Middle frontal gyrus (tissue), 1 donor: Measurements from ENCODE around the gene CDH4.
"Not testable (repeated sequence)": the region's sequence is repeated elsewhere in the genome, so short reads cannot be mapped to it uniquely, and the experiment has no call there.

Experiments
- DNase-seq: peaks from one replicate; pipeline ENCODE4 v3.0.0-alpha.2; 2015; ENCODE audit warnings: low spot score; ENCODE audit errors: extremely low spot score

Gene CDH4

DNA sequence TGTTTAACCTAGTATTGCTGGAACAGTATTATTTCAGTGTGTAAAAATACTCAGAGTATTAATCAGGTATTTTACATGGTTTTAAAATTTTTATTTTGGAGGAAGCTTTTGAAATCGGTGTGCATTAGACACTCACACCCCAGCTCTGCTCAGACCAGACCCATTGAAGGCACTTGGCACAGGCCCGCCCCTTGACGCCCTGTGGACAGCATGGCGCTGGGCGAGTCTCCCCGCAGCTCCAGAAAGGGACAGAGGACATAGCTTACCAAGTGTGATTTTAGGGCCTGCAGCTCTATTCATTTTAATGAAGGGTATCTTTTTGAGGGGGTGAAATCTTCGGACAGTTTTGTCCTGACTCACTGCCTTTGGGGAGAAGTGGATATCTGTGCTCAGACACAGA lies 164.5 kb downstream of the CDH4 start:
- DNase-seq, result no peak

GRCh38 chr20:61417221-61417941 lies 165.3 kb downstream of the CDH4 start:
- no peak for DNase-seq

- DNase-seq, result no peak
These were observed 166.9 kb downstream of the CDH4 start for GRCh38 chr20:61419010-61419409.

- DNase-seq, result no peak
These were observed 167.4 kb downstream of the CDH4 start for GRCh38 chr20:61419501-61419900.

DNA sequence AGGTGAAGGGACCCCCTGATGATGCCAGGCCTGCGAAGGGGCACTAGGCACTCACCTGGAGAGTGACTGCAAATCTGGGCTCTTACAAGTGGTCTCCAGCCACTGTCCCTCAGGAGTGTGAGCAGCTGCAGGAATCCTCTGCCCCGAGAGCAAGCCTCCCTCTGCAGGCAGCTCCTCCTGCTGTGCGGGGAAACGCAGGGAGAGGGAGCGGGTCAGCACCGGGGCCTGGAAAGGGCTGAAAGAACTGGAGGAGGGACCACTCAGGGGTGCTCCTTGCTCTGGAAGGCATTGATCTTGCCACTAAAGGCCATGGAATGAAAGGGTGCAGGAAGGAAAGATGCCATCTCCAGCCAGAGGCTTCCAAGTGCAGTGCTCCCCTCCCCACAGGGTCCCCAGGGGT lies 168.0 kb downstream of the CDH4 start:
- DNase-seq, result no peak

DNA sequence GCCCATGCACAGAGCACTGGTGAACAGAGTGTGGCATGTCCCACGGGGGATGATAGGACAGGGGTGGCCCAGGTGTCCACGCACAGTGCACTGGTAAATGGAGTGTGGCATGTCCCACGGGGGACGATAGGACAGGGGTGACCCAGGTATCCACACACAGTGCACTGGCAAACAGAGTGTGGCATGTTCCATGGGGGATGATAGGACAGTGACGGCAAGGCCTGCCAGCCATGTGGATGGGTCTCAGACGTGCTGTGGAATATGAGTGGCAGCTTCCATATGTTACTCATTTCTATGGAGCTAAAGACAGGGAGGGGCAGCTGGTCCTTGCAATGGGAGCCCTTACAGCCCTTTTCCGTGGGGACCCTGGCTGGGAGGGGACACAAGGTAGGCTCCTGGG lies 168.7 kb downstream of the CDH4 start:
- DNase-seq, result no peak

DNA sequence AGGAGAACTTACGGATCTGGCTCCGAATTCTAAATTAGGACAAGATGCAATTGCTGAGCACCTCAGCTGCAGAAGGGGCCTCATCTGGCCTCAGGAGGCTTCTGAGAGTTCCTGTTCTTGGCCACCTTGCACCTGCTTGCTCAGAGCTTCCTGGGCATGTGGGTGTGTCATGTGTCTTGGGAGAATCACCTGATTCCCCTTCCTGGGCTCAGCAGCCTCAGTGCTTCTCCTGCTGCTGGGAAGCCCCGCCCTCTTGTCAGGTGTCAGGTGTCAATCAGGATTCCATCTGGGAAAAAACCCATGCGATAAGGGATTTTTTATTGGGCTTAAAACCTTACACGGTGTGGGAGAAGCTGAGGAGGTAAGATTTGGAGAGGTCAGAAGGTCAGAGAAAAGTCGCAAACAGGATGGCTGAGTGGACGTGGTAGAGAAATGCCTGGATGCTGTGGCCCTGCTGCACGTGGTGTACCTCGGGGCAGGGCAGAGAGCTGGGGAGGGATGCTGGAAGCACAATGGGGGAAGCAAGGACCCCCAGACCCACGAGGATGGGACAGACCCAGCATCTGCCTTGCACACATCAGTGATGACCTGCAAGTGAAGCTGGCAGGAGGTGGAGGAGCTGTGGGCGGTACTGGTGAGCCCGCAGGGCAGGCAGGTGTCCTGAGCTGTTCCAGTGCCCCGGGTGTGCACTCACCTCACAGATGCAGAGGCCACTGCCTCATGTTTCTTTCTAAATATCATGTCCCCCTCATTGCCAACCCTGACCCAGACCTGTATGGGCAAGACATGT lies 170.8 kb downstream of the CDH4 start:
- DNase-seq, result no peak

- no peak for DNase-seq
These were observed 172.1 kb downstream of the CDH4 start for GRCh38 chr20:61424011-61424627.

DNA sequence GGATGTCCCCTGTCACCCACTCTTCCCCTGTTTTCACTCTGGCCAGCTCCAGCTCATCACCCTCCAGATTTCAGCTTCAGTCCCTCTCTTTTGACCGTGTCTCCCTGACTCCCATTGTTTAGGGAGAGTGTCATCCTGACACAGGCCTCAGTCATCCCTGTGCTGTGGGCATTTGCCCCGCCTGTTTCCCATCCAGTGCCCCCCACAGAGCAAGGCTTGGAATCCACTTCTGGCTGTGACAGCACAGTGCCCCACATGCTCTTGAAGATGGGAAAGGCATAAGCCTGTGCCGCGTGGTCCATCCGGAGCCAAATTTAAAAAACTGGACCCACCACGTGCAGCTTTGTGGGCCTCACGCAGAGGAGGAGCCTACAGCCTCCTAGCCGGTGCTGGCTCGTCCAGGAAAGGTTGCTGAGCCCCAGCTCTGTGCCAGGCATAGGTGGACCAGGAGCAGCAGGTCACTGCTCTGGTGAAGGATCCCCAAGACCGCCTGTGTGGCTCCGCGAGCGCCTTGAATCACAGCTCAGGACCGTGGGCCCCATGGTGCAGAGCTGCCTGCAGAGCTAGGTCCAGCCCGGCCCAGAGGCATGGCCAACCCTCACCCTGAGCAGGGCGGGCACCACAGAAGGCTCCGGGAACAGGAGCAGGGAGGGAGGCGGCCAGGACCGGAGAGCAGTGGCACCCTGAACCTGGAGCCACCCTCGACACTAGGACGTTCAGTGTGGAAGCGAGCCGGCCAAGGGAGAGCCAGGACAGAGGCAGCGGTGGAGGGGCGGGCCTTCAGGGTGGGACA lies 172.8 kb downstream of the CDH4 start:
- no peak for DNase-seq

GRCh38 chr20:61425541-61425991 lies 173.5 kb downstream of the CDH4 start:
- DNase-seq, result not testable (repeated sequence)

- no peak for DNase-seq
These were observed 174.3 kb downstream of the CDH4 start for GRCh38 chr20:61426352-61426751.

DNA sequence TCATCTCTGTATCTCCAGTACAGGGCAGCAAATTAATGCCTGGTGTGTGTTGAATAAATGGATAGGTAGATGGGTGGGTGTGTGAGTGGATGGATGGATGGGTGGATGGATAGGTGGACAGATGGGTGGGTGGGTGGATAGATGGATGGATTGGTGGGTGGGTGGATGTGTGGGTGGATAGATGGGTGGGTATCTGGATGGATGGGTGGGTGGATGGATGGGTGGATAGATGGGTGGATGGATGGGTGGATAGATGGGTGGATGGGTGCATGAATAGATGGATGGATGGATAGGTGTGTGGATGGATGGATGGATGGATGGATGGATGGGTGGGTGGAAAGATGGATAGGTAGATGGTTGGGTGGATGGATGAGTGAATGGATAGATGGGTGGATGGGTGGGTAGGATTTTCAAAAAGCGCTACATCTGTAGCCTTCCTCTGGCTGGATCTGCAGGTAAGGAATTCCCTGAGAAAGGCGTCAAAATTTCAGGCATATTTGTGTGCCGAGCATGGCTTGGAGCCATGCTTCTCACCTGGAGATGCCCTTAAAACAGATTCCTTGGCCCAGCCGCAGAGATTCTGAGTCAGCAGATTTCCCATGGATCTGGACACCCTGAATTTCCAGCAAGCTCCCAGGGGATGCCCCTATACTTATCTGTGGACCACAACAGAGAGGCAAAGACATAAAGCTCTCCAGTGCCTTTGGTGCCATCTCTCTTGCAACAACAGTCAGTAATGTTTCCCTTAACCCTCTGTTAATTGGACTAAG lies 177.6 kb downstream of the CDH4 start:
- DNase-seq, result no peak

- no peak for DNase-seq
These were observed 178.2 kb downstream of the CDH4 start for GRCh38 chr20:61430228-61430624.

DNA sequence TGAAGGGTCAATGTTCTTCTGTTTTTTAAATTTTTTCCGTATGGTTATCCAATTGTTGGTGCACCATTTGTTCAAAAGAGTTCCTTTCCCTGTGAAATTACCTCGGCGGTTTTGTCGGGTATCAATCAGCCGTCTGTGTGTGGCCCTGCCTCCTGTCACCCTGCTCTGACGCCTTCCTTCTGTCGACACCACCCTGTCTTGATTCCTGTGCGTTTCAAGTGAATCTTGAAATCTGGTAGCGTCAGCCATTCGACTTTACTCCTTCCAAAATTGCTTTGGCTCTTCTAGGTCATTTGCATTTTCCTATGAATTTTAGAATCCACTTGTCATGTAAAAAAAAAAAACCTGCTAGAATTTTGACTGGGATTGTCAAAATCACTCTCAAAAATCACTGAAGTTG lies 181.1 kb downstream of the CDH4 start:
- no peak for DNase-seq

- no peak for DNase-seq
These were observed 181.8 kb downstream of the CDH4 start for GRCh38 chr20:61433816-61434215.

DNA sequence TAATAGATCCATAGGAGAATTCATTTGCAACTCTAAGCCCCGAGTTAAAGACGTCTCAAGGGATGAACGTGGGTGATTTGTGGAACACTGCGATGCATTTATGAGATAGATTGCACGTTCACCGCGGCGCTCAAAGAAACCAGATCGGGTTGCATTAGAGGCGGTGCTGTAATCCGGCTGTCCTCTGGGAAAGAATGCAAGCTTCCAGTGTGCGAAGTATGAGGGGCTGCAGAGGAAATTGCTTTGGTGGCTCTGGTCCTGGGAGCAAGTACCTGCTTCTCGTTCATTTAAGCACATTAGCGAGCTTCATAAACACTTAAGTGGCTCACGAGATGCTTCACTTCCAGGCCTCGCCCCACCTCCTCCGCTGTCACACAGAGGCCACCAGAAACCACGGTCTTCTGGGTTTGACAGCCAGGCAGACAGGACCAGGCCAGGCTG lies 182.3 kb downstream of the CDH4 start:
- no peak for DNase-seq

GRCh38 chr20:61435184-61435822 lies 183.2 kb downstream of the CDH4 start:
- DNase-seq, result no peak

DNA sequence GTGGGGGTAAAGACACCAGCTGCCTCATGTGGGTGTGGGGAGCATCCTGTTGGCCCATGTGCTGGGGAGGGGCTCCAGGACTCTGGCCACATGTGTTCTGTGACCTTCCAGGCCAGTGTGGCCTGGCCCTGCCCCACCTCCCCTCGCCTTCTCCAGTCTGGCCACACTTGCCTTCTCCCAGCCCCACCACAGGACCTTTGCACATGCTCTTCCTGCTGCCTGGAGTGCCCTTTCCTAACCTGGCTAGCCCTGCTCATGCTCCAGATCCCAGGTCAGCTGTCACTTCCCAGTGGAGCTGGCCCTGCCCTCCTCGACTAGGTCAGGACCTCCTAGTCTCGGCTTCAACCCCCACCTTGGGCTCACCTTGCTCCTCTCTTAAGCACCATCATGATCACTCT lies 183.8 kb downstream of the CDH4 start:
- DNase-seq, result no peak

GRCh38 chr20:61436283-61436666 lies 184.2 kb downstream of the CDH4 start:
- DNase-seq, result no peak

DNA sequence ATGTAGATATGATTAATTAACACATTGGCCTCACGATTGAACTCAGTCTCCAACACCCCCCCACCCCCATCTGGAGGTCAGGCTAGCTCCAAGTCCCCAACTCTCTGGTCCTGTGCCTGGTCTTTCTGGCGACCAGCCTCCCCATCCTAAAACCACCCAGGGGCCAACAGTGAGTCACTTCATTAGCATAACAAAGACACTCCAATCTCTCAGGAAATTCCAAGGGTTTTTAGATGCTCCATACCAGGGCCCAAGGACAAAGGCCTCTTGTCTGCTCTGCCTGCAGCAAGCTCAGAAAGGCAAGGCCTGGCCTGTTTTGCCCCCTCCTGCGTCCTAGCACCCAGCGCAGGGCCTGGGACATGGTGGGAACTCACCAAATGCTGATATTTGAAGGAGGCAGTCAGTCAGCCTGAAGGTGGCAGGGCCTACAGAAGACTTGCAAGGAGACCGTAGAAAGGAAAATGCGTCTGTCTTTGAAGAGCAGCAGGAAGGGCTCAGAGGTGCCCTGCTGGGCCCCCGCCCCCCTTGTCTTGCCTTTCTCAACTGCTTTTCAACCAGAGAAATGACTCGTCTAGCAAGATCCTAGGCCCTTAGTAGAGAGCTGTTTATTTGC lies 184.7 kb downstream of the CDH4 start:
- DNase-seq, result no peak
